Natural killer cell (primary cell): ENCODE measurements around the gene MPZL1. TPM values are rescaled to one million over a fixed set of nuclear protein-coding genes. Genes with fewer than 3 reads are reported as not detected.

Experiments
- ATAC-seq, 3 donors: fragments of 150-1000 bp in 2 of 3; fragments of 200-7000 bp in 1 of 3; cut with Tn5 transposase; 1 replicate in 1 of 3; 2 replicates in 2 of 3; pipeline ENCODE4 v1.10.0; 2021; ENCODE audit warnings: mild to moderate bottlenecking in 2 of 3, moderate library complexity in 2 of 3
- DNase-seq, 2 donors: peaks; one replicate each; pipeline versions ENCODE4 v3.0.0 to v3.0.0-alpha.2; 2013 to 2021; ENCODE audit warnings: mixed read lengths in 1 of 2
- H3K27ac ChIP-seq: one replicate; pipeline ENCODE4 v1.5.1; 2013; ENCODE audit warnings: mild to moderate bottlenecking, low read length
- H3K27me3 ChIP-seq: one replicate; pipeline ENCODE4 v1.6.1; 2013; ENCODE audit warnings: low read length; ENCODE audit not compliant: control insufficient read depth, insufficient read depth
- H3K36me3 ChIP-seq: one replicate; pipeline ENCODE4 v1.6.1; 2013; ENCODE audit warnings: low read length; ENCODE audit not compliant: control insufficient read depth, insufficient read depth
- H3K4me1 ChIP-seq: one replicate; pipeline ENCODE4 v1.6.1; 2013; ENCODE audit warnings: low read length; ENCODE audit not compliant: control insufficient read depth, insufficient read depth
- H3K4me3 ChIP-seq: one replicate; pipeline ENCODE4 v1.5.1; 2013; ENCODE audit warnings: low read length
- H3K9me3 ChIP-seq: one replicate; pipeline ENCODE4 v1.6.1; 2013; ENCODE audit warnings: low read length; ENCODE audit not compliant: control insufficient read depth, insufficient read depth
- H3K27ac Mint-ChIP-seq, 2 donors: one replicate each; pipeline ENCODE4 v1.8.0; 2022; ENCODE audit warnings: mild to moderate bottlenecking in 2 of 2, mixed read lengths in 2 of 2, moderate library complexity in 1 of 2
- H3K27me3 Mint-ChIP-seq, 2 donors: one replicate each; pipeline ENCODE4 v1.8.0; 2022; ENCODE audit warnings: low read depth in 2 of 2, mixed read lengths in 2 of 2
- H3K36me3 Mint-ChIP-seq: one replicate; pipeline ENCODE4 v1.8.0; 2022; ENCODE audit warnings: mixed read lengths
- H3K4me1 Mint-ChIP-seq, 2 donors: one replicate each; pipeline ENCODE4 v1.8.0; 2022; ENCODE audit warnings: mixed read lengths in 2 of 2
- H3K4me3 Mint-ChIP-seq: one replicate; pipeline ENCODE4 v1.8.0; 2022; ENCODE audit warnings: mild to moderate bottlenecking, moderate library complexity, mixed read lengths
- H3K9me3 Mint-ChIP-seq, 2 donors: one replicate each; pipeline ENCODE4 v1.8.0; 2022; ENCODE audit warnings: mixed read lengths in 2 of 2
- CTCF ChIP-seq: fragments of 200-600 bp; IDR thresholded peaks from one replicate; pipeline ENCODE4 v1.8.0; 2022; ENCODE audit warnings: antibody characterized with exemption
- WGBS: methylation state at CpG from one replicate; pipeline ENCODE4 v1.1.7; 2013; ENCODE audit warnings: missing lambda C conversion rate; ENCODE audit not compliant: insufficient coverage; 5-methylcytosine and 5-hydroxymethylcytosine counted together
- intact Hi-C: fragments of 100-400 bp; cut with micrococcal nuclease; formaldehyde crosslinking; loops from one replicate; pipeline ENCODE4 v1.14.2; 2022
- total RNA-seq, 4 donors: library from RNA; stranded (reverse); fragments of 120-200 nt in 1 of 4; gene quantifications; one replicate each; pipeline versions ENCODE4 v1.2.3 to v1.2.4, GENCODE V29; 2013 to 2022

Gene MPZL1
- total RNA-seq, 3 donors from 2014 or later (not counting 1 experiment from before 2014, with no cell fraction given), result 3.4 to 4.6 (median 4.0) TPM

- Histone ChIP-seq H3K36me3 (peaks cover 48% of the 10 kb centered on the region), H3K9me3 (no peaks in the 10 kb centered on the region), H3K27ac (no peak overlapping the region), H3K4me1 (peaks cover 41% of the 10 kb centered on the region), H3K4me3 (no peak overlapping the region), H3K27me3 (no peaks in the 10 kb centered on the region)
- H3K4me3 Mint-ChIP-seq, result no peak overlapping the region
- DNase-seq (no peak), ATAC-seq (no peak)
- H3K9me3 Mint-ChIP-seq, result no peaks in the 10 kb centered on the region
- peaks cover 42 to 44% of the 10 kb centered on the region in 2 donors for H3K4me1 Mint-ChIP-seq
- WGBS, result 96% methylated on average over 5 of the region's 5 CpGs
- H3K27ac Mint-ChIP-seq, result no peak overlapping the region
- intact Hi-C loops, result no loop called here
- no peaks in the 10 kb centered on the region for H3K27me3 Mint-ChIP-seq
- TF ChIP-seq CTCF, result no peak
- H3K36me3 Mint-ChIP-seq, result no peaks in the 10 kb centered on the region
These were observed 46.3 kb upstream of the MPZL1 start for GRCh38 chr1:167675440-167675839.

- 88% methylated on average over 2 of the region's 2 CpGs for WGBS
- peaks cover 48% of the 10 kb centered on the region for H3K36me3 ChIP-seq
- Mint-ChIP-seq H3K36me3 (no peaks in the 10 kb centered on the region), H3K27me3 (no peaks in the 10 kb centered on the region), H3K9me3 (no peaks in the 10 kb centered on the region), H3K27ac (no peak overlapping the region), H3K4me1 (peaks cover 32 to 34% of the 10 kb centered on the region in 2 donors), H3K4me3 (no peak overlapping the region)
- TF ChIP-seq CTCF, result no peak
- ATAC-seq (peak in 1 of 3 donors; percentile 25), DNase-seq (no peak)
- peaks cover 41% of the 10 kb centered on the region for H3K4me1 ChIP-seq
- intact Hi-C loops, result no loop called here
- H3K27ac ChIP-seq, result no peak overlapping the region
- no peaks in the 10 kb centered on the region for H3K9me3 ChIP-seq
- H3K27me3 ChIP-seq, result no peaks in the 10 kb centered on the region
- no peak overlapping the region for H3K4me3 ChIP-seq
These were observed 45.4 kb upstream of the MPZL1 start for GRCh38 chr1:167676205-167676915.

- ATAC-seq (no peak), DNase-seq (no peak)
- no peaks in the 10 kb centered on the region for H3K9me3 Mint-ChIP-seq
- intact Hi-C loops, result no loop called here
- no peaks in the 10 kb centered on the region for H3K27me3 Mint-ChIP-seq
- peaks cover 47% of the 10 kb centered on the region for H3K36me3 ChIP-seq
- no peaks in the 10 kb centered on the region for H3K36me3 Mint-ChIP-seq
- 85% methylated on average over 7 of the region's 7 CpGs for WGBS
- H3K27ac ChIP-seq, result no peak overlapping the region
- no peaks in the 10 kb centered on the region for H3K27me3 ChIP-seq
- H3K4me1 ChIP-seq, result peaks cover 40% of the 10 kb centered on the region
- no peak overlapping the region for H3K27ac Mint-ChIP-seq
- TF ChIP-seq CTCF, result no peak
- H3K9me3 ChIP-seq, result no peaks in the 10 kb centered on the region
- no peak overlapping the region for H3K4me3 Mint-ChIP-seq
- peaks cover 24 to 27% of the 10 kb centered on the region in 2 donors for H3K4me1 Mint-ChIP-seq
- H3K4me3 ChIP-seq, result no peak overlapping the region
These were observed 44.6 kb upstream of the MPZL1 start for GRCh38 chr1:167676916-167677848.
